Hindlimb muscle (tissue), 1 donor: Measurements from ENCODE around the gene PPP3R2. TPM values are rescaled to one million over a fixed set of nuclear protein-coding genes. Genes with fewer than 3 reads are reported as not detected.
"Not testable (repeated sequence)": the region's sequence is repeated elsewhere in the genome, so short reads cannot be mapped to it uniquely, and the experiment has no call there.

Source experiments
- DNase-seq: peaks from one replicate; pipeline ENCODE4 v3.0.0-alpha.2; 2013
- polyA plus RNA-seq: library from polyadenylated mRNA; unstranded; fragments of 120-200 nt; gene quantifications from one replicate; pipeline ENCODE4 v1.2.1, GENCODE V29; 2013; ENCODE audit not compliant: insufficient read length

Gene PPP3R2
- polyA plus RNA-seq, 1 donor, result not detected

- DNase-seq, result no peak
These were observed 7.3 kb downstream of the PPP3R2 start for GRCh38 chr9:101587332-101588043.

- no peak for DNase-seq
These were observed 8.1 kb downstream of the PPP3R2 start for GRCh38 chr9:101586651-101587050.

- DNase-seq, result no peak
These were observed 9.0 kb downstream of the PPP3R2 start for GRCh38 chr9:101585740-101586139.

DNA sequence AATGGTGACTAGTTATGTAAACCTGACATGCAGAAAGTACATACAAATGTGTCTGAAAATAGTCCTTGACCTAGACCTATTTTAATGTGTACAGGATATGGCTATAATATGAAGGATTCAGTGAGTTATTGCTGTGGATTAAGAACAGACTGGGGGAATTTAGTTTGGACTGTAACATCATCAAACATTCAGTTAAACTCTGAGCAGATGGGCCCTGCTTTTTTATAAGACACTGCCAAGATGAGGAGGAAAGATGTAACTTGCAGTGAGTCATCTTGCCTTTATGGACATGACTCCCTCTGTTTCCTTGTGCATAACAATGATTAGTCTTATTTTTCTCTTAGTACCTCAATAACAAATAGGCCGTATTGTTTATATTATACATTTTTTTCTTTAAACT is 12.2 kb downstream of the PPP3R2 start:
- DNase-seq, result peak; percentile 25

DNA sequence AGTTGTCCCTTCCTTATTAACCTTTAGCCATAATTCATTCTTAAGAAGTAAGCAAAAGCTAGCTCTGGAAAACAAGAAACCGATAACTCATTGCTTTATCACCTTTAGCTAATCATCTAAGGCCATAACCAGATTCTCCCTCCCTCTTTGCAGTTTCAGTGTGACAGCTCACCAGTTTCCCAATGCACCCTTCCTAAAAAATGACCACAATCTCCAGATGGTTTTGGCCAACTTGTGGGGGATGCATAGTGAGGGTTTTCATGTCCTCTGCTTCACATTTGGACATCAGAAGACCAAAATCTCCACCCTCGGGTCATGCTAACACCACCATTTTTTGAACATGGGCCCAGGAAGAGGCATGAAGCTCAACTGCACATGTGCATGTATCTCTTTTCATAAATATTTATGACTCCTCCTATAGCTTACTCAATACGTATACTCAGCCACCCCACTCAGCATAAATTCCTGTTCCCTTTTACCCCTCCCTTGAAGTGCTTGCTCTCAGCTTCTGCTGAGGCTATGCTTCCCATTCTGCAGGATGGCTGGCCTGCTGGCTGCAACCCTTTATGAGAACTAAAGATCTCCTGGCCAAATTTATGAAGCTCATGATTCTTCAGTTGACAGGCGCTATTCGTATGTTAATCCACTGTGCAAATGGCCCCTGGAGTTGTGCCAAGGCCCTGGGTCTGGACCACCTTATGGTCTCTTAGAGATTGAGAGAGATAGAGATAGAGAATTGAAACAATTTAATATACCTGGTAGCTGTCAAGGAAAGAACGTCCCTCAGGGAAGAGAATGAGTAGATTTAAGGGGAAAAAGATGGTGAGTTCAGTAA is 14.8 kb downstream of the PPP3R2 start:
- no peak for DNase-seq

GRCh38 chr9:101578378-101578777 is 16.4 kb downstream of the PPP3R2 start:
- DNase-seq, result no peak

- no peak for DNase-seq
These were observed 19.9 kb downstream of the PPP3R2 start for GRCh38 chr9:101574731-101575333.

GRCh38 chr9:101572316-101572715 is 22.5 kb downstream of the PPP3R2 start:
- DNase-seq, result no peak

- no peak for DNase-seq
These were observed 23.7 kb downstream of the PPP3R2 start for GRCh38 chr9:101571114-101571513.

DNA sequence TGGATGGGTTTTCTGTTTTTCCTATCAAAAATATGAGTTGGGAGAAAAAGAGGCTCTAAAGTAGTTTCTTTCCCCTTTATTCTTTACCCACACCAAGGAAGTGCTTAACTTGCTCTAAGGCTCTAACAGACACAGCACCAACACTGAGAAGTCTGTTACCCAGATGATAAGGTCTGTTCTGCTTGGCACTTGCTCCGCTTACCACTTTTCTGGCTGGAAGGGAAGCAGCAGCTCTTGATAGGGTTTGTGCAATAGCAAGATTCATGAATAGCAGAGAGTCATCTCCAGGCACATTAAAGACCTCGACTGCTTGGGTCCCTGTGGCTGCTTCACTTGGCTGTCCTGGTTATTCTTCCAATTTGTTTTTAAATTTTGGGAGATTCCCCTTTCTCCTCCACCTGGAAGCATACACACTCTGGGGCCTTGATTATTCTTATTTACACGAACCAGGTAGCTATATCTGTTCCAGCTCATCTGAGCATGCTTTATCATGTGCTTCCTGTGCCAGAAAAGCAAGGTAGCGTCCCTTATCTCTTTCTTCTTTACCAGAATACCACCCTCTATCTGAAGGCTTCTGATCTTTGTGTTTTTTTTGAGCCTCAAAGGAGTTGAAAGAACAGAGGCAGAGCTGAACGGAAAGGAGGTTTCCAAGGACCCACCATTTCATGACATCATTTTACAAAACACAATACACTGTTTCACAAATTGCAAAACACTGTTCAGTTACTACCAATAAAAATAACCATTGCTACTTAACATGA is 24.8 kb downstream of the PPP3R2 start:
- no peak for DNase-seq

DNA sequence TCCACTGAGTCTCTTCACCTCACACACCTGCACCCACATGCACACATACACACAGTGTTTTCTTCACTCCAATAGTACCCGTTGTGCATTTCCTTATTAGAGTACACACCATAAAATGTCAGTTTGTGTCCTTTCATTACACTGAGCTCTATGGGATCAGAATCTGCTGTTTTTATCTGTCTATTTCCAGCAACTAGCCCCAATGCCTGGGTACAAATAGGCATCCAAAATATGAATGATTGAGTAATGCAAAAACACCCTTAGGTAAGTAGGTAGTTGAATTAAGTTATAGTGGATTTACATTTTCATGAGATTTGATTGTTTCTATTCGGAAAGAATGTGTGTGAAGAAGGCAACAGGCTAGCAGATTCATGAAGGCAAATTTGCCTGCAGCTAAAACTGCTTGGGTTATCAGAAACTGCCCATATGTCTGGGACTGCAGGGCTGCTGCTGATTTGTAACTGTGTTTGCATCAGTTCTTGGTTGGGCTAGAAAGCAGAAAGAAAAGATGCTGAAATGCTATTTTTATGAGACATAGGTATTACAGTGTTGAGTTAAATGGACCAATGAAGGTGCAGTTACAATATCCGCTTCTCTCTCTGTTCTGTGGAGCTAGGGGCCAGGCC is 26.9 kb downstream of the PPP3R2 start:
- DNase-seq, result no peak

GRCh38 chr9:101566904-101567724 is 27.7 kb downstream of the PPP3R2 start:
- no peak for DNase-seq

- DNase-seq, result no peak
These were observed 30.5 kb downstream of the PPP3R2 start for GRCh38 chr9:101564252-101564651.

DNA sequence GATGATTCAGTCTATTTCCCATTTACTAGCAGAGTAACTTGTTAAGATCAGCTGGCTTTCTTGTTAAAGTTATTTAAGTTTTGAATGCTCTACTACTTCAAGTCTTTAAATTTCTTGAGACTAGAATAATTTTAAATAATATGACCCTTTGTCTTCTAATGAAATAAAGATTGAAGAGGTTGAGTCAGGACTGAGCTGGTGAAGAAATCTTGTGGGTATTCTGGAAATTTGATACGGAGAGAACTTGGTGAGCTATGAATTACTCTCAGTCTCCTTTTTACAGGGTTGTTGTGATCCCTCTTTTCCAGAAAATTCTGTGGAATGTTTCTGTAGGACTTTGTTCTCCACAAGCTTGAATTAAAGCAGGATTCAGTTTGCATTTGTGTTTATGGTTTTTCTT is 31.8 kb downstream of the PPP3R2 start:
- DNase-seq, result no peak

- DNase-seq, result no peak
These were observed 33.0 kb downstream of the PPP3R2 start for GRCh38 chr9:101561740-101562139.

- DNase-seq, result not testable (repeated sequence)
These were observed 45.2 kb downstream of the PPP3R2 start for GRCh38 chr9:101549472-101550098.

- DNase-seq, result no peak
These were observed 51.6 kb downstream of the PPP3R2 start for GRCh38 chr9:101543098-101543735.
